K562 (cell line): ENCODE results near the gene HDLBP. TPM values are rescaled to one million over a fixed set of nuclear protein-coding genes. Genes with fewer than 3 reads are reported as not detected.

Source experiments
- HLTF ChIP-seq: fragments of 450-650 bp; IDR thresholded peaks from 2 replicates; pipeline ENCODE4 v1.6.1; 2016
- IRF9 ChIP-seq: fragments of 450-650 bp; IDR thresholded peaks from 2 replicates; pipeline ENCODE4 v1.6.1; 2016; ENCODE audit warnings: missing biosample characterization, missing genetic modification characterization
- JUN ChIP-seq, 2 experiments: sonication (generic) in 1 of 2; formaldehyde crosslinking in 1 of 2; IDR thresholded peaks; 2 replicates each; pipeline versions ENCODE4 v1.6.1 to v1.8.0; 2012 to 2022; ENCODE audit warnings: borderline replicate concordance in 2 of 2, mild to moderate bottlenecking in 2 of 2, improper control_type of control experiment in 1 of 2, low read depth in 1 of 2, low read length in 1 of 2, missing genetic modification reagents in 1 of 2
- LEF1 ChIP-seq: fragments of 450-650 bp; IDR thresholded peaks from 2 replicates; pipeline ENCODE4 v1.6.1; 2016; ENCODE audit warnings: mild to moderate bottlenecking
- PATZ1 ChIP-seq: fragments of 250-450 bp; sonication (Bioruptor Pico); IDR thresholded peaks from 2 replicates; pipeline ENCODE4 v1.5.0; 2020; ENCODE audit warnings: mild to moderate bottlenecking, borderline replicate concordance
- PHB ChIP-seq: fragments of 250-450 bp; sonication (Bioruptor Pico); IDR thresholded peaks from 2 replicates; pipeline ENCODE4 v1.5.0; 2021
- PPARD ChIP-seq: fragments of 250-450 bp; sonication (Bioruptor Pico); IDR thresholded peaks from 2 replicates; pipeline ENCODE4 v1.8.0; 2022; ENCODE audit warnings: inconsistent platforms, mild to moderate bottlenecking, moderate library complexity
- PREB ChIP-seq: sonication (generic); formaldehyde crosslinking; IDR thresholded peaks from 2 replicates; pipeline ENCODE4 v1.8.1; 2023; ENCODE audit warnings: mild to moderate bottlenecking, missing genetic modification reagents
- SIRT6 ChIP-seq: IDR thresholded peaks from one replicate; pipeline ENCODE4 v1.6.1; 2012; ENCODE audit warnings: low read depth, mild to moderate bottlenecking, control low read depth, inconsistent platforms, low read length, moderate library complexity
- THRB ChIP-seq: fragments of 450-650 bp; formaldehyde crosslinking; conservative IDR thresholded peaks from 2 replicates; pipeline ENCODE4 v1.4.0; 2022; ENCODE audit warnings: mild to moderate bottlenecking, missing genetic modification characterization
- ZNF407 ChIP-seq: fragments of 450-650 bp; IDR thresholded peaks from 2 replicates; pipeline ENCODE4 v1.6.1; 2016; ENCODE audit warnings: low read depth
- polyA plus RNA-seq, 8 experiments: library from polyadenylated mRNA; depleted of rRNA in 4 of 8; stranded (reverse) in 5 of 8; unstranded in 3 of 8; fragments of >200 nt; fragmentation: Nextera tagmentation in 2 of 8; fragmentation: Illumina TruSeq in 1 of 8; extraction: Ambion mirVana in 2 of 8; extraction: Trizol in 1 of 8; gene quantifications; 2 replicates each; pipeline versions ENCODE4 v1.2.1 to v1.2.3, GENCODE V29; 2011 to 2014; ENCODE audit warnings: inconsistent platforms in 1 of 8, missing spikeins in 1 of 8
- total RNA-seq, 7 experiments: library from RNA; depleted of rRNA in 6 of 7; stranded (reverse); fragments of >200 nt in 6 of 7; fragmentation: Illumina TruSeq in 2 of 7; extraction: Trizol in 2 of 7; gene quantifications; 2 replicates each; pipeline versions ENCODE4 v1.2.1 to v1.2.3, GENCODE V29; 2011 to 2021; ENCODE audit warnings: low replicate concordance in 1 of 7

HDLBP gene
- total and polyA plus RNA-seq, 9 of the 15 experiments (the other 6 are each of a cell fraction or from before 2014, with no cell fraction given) = 24.4 to 378 (median 146) TPM

GRCh38 chr2:241230435-241230834 lies 85.0 kb downstream of the HDLBP start (continued):
- no peak for TF ChIP-seq IRF9
- TF ChIP-seq ZNF407 = no peak
- TF ChIP-seq PREB (CRISPR knock-in tag) = no peak
- no peak for TF ChIP-seq PHB (CRISPR knock-in tag)
- TF ChIP-seq SIRT6 = no peak
- no peak for TF ChIP-seq THRB (CRISPR knock-in tag)
- TF ChIP-seq PPARD = no peak
- no peak for TF ChIP-seq LEF1
- TF ChIP-seq PATZ1 (CRISPR knock-in tag) = no peak
- TF ChIP-seq HLTF = no peak
- TF ChIP-seq JUN (IDR thresholded peaks at IDR 0.05; ENCODE audit: borderline replicate concordance, low read depth, low read length) = no peak
- TF ChIP-seq JUN (CRISPR knock-in tag; IDR thresholded peaks at IDR 0.05; ENCODE audit: borderline replicate concordance) = no peak
